Ramos (cell line): Measurements from ENCODE around the gene AGBL3.

Source experiments
- in situ Hi-C: fragments of 300-500 bp; cut with MboI; formaldehyde crosslinking; loops from one replicate; pipeline ENCODE4 v1.14.3; 2022; ENCODE audit warnings: low sequenced_read_pairs; ENCODE audit not compliant: unreplicated experiment

AGBL3 gene

GRCh38 chr7:134986363-134987251, at the start of gene AGBL3:
Gene AGBL3 (plus strand): TSS chr7:134986508. CDS start chr7:134987934, 1,426 bp downstream.
- in situ Hi-C loops, result loop anchor here (5.0 kb wide), 1 partner anchor 181 kb away; no protein-coding TSS in a partner anchor

- in situ Hi-C loops, result no loop called here
Observed at GRCh38 chr7:134936893-134937510, 49.3 kb upstream of the AGBL3 start.

GRCh38 chr7:134938141-134938540, 48.2 kb upstream of the AGBL3 start:
- in situ Hi-C loops, result no loop called here

- in situ Hi-C loops, result no loop called here
Observed at GRCh38 chr7:134939136-134939535, 47.2 kb upstream of the AGBL3 start.

GRCh38 chr7:134940729-134941128, 45.6 kb upstream of the AGBL3 start:
- in situ Hi-C loops, result loop anchor here (10.0 kb wide), 1 partner anchor 306 kb away; no protein-coding TSS in a partner anchor

- in situ Hi-C loops, result loop anchor here (10.0 kb wide), 1 partner anchor 307 kb away; no protein-coding TSS in a partner anchor
Observed at GRCh38 chr7:134941185-134941900, 45.0 kb upstream of the AGBL3 start.

- in situ Hi-C loops, result loop anchor here (10.0 kb wide), 1 partner anchor 307 kb away; no protein-coding TSS in a partner anchor
Observed at GRCh38 chr7:134941952-134942351, 44.4 kb upstream of the AGBL3 start.

- in situ Hi-C loops, result loop anchor here (10.0 kb wide), 1 partner anchor 308 kb away; no protein-coding TSS in a partner anchor
Observed at GRCh38 chr7:134942690-134943466, 43.4 kb upstream of the AGBL3 start.

- in situ Hi-C loops, result loop anchor here (10.0 kb wide), 1 partner anchor 309 kb away; no protein-coding TSS in a partner anchor
Observed at GRCh38 chr7:134943785-134944400, 42.4 kb upstream of the AGBL3 start.

- in situ Hi-C loops, result loop anchor here (10.0 kb wide), 1 partner anchor 311 kb away; no protein-coding TSS in a partner anchor
Observed at GRCh38 chr7:134945691-134946090, 40.6 kb upstream of the AGBL3 start.

GRCh38 chr7:134946260-134946659, 40.0 kb upstream of the AGBL3 start:
- in situ Hi-C loops, result loop anchor here (10.0 kb wide), 1 partner anchor 311 kb away; no protein-coding TSS in a partner anchor

- in situ Hi-C loops, result loop anchor here (10.0 kb wide), 1 partner anchor 313 kb away; no protein-coding TSS in a partner anchor
Observed at GRCh38 chr7:134947329-134947728, 39.0 kb upstream of the AGBL3 start.

- in situ Hi-C loops, result loop anchor here (10.0 kb wide), 1 partner anchor 313 kb away; no protein-coding TSS in a partner anchor
Observed at GRCh38 chr7:134947831-134948230, 38.5 kb upstream of the AGBL3 start.

- in situ Hi-C loops, result loop anchor here (10.0 kb wide), 1 partner anchor 313 kb away; no protein-coding TSS in a partner anchor
Observed at GRCh38 chr7:134948246-134948645, 38.1 kb upstream of the AGBL3 start.

GRCh38 chr7:134948736-134949135, 37.6 kb upstream of the AGBL3 start:
- in situ Hi-C loops, result loop anchor here (10.0 kb wide), 1 partner anchor 314 kb away; no protein-coding TSS in a partner anchor

- in situ Hi-C loops, result loop anchor here (10.0 kb wide), 1 partner anchor 314 kb away; no protein-coding TSS in a partner anchor
Observed at GRCh38 chr7:134949171-134949570, 37.1 kb upstream of the AGBL3 start.

- in situ Hi-C loops, result no loop called here
Observed at GRCh38 chr7:134954197-134955082, 31.9 kb upstream of the AGBL3 start.

GRCh38 chr7:134957005-134957404, 29.3 kb upstream of the AGBL3 start:
- in situ Hi-C loops, result no loop called here
